ENCODE measurements around the gene TBC1D10B. TPM values are rescaled to one million over a fixed set of nuclear protein-coding genes. Genes with fewer than 3 reads are reported as not detected.
A peak's percentile ranks its signal among the peaks of the same experiment; 100 is the strongest.

The TBC1D10B gene
- total RNA-seq, 4 donors from 2014 or later, result 21.9 to 33.9 (median 26.1) TPM

DNA sequence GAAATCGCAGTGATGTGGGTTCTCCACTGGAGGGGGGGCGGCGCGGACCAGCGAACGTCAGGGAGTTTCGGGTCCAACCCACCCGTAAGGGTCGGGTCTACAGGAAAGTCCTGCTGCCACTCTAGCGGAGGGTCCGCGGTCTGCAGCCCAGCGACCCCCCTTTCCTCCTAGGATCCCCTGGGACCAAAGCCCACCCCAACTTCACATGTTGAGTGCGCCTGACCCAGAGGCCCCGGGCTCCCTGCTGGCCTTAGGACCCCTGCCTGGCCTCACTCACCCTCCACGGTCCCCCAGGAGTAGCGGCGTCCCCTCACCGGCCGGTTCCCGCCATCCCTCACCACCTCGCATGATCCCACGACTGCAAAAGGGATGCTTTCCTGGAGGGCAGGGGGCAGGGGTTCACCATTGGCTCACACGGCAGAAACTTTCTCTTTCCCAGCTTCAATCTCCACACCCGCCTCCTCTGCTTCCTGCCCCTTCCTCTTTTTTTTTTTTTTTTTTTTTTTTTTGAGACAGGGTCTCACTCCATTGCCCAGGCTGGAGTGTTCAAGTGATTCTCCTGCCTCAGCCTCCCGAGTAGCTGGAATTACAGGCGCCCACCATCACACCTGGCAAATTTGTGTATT, 9.0 kb upstream of the TBC1D10B start:
- peak overlapping the region; percentile 93 to 99 (median 99) for H3K27ac ChIP-seq
- H3K9me3 ChIP-seq, result no peaks in the 10 kb centered on the region
- no peaks in the 10 kb centered on the region for H3K27me3 ChIP-seq
- intact Hi-C loops (cut with DNase I), result no loop called here
- WGBS, 2 donors, result 62 to 63% methylated on average over 12 to 14 of the region's 27 CpGs
- DNase-seq, result no peak
- TF ChIP-seq, protein P1, sequence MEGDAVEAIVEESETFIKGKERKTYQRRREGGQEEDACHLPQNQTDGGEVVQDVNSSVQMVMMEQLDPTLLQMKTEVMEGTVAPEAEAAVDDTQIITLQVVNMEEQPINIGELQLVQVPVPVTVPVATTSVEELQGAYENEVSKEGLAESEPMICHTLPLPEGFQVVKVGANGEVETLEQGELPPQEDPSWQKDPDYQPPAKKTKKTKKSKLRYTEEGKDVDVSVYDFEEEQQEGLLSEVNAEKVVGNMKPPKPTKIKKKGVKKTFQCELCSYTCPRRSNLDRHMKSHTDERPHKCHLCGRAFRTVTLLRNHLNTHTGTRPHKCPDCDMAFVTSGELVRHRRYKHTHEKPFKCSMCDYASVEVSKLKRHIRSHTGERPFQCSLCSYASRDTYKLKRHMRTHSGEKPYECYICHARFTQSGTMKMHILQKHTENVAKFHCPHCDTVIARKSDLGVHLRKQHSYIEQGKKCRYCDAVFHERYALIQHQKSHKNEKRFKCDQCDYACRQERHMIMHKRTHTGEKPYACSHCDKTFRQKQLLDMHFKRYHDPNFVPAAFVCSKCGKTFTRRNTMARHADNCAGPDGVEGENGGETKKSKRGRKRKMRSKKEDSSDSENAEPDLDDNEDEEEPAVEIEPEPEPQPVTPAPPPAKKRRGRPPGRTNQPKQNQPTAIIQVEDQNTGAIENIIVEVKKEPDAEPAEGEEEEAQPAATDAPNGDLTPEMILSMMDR (IDR thresholded peaks at IDR 0.05), result peak in 1 of 6 experiments; percentile 15
- TF ChIP-seq POLR2A (IDR thresholded peaks at IDR 0.05), result no peak
- peak overlapping the region; percentile 42 to 87 (median 62) for H3K4me3 ChIP-seq
- peaks cover 13 to 51% (median 16%) of the 10 kb centered on the region in 3 donors for H3K4me1 ChIP-seq
- no peaks in the 10 kb centered on the region for H3K36me3 ChIP-seq

DNA sequence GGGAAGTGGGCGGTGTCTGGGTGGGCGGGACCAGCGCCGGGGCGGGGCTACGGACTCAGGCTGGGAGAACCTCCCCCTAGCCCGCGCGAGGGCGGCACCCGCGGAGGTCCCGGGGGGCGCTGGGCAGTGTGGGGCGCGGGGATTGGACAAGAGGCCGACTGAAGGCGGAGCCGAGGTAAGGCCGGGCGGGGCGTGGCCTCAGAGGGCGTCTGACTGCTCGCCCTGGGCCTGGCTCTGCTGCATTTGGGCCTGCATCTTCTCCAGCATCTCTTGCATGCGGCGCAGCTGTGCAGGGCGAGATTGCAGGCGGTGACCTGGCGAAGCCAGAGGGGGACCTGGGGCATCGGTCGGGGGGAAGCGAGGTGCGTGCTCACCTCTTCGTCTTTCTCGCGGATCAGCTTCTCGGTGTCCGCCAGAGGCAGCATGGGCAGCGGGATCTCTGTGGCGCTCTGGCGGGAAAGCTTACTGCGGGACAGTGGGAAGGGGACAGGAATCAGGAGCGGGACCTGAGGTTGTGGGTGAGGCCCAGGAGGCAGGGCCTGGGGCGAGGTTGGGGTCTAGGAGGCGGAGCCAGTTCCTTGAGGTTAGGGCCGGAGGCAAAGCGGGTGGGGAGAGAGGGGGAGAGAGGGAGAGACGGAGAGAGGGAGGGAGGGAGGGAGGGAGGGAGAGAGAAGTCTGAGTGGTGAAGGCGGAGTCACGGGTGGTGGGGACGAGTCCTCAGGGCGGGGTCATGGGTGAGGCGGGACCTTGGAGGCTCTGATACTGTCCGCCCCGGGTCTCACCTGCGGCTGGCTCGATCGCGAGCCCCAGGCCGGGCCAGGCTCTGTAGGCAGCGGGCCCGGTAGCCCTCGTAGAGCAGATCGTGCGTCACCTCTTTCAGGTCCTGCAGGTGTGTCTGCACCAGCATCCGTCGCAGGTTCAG, 8.2 kb upstream of the TBC1D10B start:
- 1 to 2% methylated on average over 18 to 19 of the region's 67 CpGs for WGBS, 2 donors
- intact Hi-C loops (cut with DNase I), result no loop called here
- no peaks in the 10 kb centered on the region for H3K27me3 ChIP-seq
- no peaks in the 10 kb centered on the region for H3K9me3 ChIP-seq
- no peaks in the 10 kb centered on the region for H3K36me3 ChIP-seq
- peak in 2 of 4 donors; percentile 30 to 83 for TF ChIP-seq POLR2A (IDR thresholded peaks at IDR 0.05)
- TF ChIP-seq, protein P1 (IDR thresholded peaks at IDR 0.05), result peak in 1 of 6 experiments; percentile 18
- H3K4me3 ChIP-seq, result peak overlapping the region; percentile 42 to 87 (median 62)
- H3K4me1 ChIP-seq, result peaks cover 13 to 47% (median 16%) of the 10 kb centered on the region in 3 donors
- DNase-seq, result peak; percentile 94
- H3K27ac ChIP-seq, result peak overlapping the region; percentile 93 to 99 (median 99)

DNA sequence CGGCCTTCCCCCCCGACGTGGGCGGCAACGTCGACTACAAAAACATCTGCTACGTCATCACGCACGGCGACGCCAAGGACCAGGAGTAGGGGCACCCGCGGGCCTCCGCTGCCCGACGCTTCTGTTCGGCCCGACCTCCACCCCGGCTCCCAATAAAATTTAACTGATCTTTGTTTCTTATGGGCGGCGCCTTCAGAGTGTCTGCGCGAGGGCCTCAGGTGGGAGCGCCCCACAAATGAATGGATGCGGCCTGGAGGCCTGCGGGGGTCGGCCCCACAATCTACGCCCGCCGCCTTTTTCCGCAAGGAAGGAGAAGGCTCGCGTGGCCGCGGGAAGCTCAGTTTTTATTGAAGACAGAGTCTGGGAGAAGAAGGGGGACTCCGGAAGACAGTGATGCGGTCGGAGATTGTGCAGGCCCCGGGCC, 7.5 kb upstream of the TBC1D10B start:
- Histone ChIP-seq H3K27ac (peak overlapping the region; percentile 93 to 99 (median 99)), H3K4me1 (peaks cover 13 to 44% (median 16%) of the 10 kb centered on the region in 3 donors), H3K27me3 (no peaks in the 10 kb centered on the region), H3K9me3 (no peaks in the 10 kb centered on the region), H3K36me3 (no peaks in the 10 kb centered on the region), H3K4me3 (peak overlapping the region; percentile 42 to 87 (median 62))
- TF ChIP-seq POLR2A (IDR thresholded peaks at IDR 0.05), result peak in 2 of 4 donors; percentile 49 to 76
- TF ChIP-seq, protein P1 (IDR thresholded peaks at IDR 0.05), result peak in 1 of 6 experiments; percentile 12
- WGBS, 2 donors, result 0 to 1% methylated on average over 1 to 17 of the region's 39 CpGs
- intact Hi-C loops (cut with DNase I), result no loop called here
- DNase-seq, result peak; percentile 64

DNA sequence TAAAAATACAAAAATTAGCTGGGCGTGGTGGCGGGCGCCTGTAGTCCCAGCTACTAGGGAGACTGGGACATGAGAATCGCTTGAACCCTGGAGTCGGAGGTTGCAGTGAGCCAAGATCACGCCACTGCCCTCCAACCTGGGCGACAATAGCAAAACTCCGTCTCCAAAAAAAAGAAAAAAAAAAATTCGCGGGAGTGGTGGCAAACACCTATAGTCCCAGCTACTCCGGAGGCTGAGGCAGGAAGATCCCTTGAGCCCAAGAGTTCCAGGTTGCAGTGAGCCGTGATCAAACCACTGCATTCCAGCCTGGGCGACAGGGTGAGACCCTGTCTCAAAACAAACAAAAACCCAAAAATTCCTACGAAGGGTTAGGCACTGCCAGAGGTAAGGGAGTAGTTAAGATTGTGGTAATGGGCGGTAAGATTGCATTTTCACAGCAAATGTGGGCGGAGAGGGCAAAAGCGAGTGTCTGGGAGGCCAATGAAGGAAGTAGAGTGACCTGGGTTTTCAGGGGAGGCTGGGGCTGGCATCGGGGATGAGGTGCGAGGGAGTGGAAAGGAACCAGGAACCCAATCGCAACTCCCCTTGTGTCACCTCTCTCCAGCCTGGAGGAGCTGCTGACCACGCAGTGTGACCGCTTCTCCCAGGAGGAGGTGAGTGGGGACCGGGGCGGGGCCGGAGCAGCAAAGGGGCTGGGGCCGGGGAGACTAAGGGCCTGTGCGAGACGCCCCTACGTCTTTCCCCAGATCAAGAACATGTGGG, 6.9 kb upstream of the TBC1D10B start:
- intact Hi-C loops (cut with DNase I), result no loop called here
- Histone ChIP-seq H3K27ac (peak overlapping the region; percentile 93 to 99 (median 99)), H3K4me3 (peak overlapping the region; percentile 42 to 87 (median 62)), H3K36me3 (no peaks in the 10 kb centered on the region), H3K9me3 (no peaks in the 10 kb centered on the region), H3K4me1 (peaks cover 13 to 44% (median 16%) of the 10 kb centered on the region in 3 donors), H3K27me3 (no peaks in the 10 kb centered on the region)
- DNase-seq, result no peak
- 33 to 40% methylated on average over 21 to 22 of the region's 29 CpGs for WGBS, 2 donors
- TF ChIP-seq POLR2A (IDR thresholded peaks at IDR 0.05), result no peak
- TF ChIP-seq, protein P1 (IDR thresholded peaks at IDR 0.05), result no peak

All from esophagus squamous epithelium (tissue), 5 donors.